GM23338 (cell line): ENCODE measurements around the gene SMOC1. TPM values are rescaled to one million over a fixed set of nuclear protein-coding genes. Genes with fewer than 3 reads are reported as not detected.

Source experiments
- ATAC-seq: fragments of 200-7000 bp; cut with Tn5 transposase; 3 replicates; pipeline ENCODE4 v1.9.1; 2020
- DNase-seq: peaks from one replicate; pipeline ENCODE4 v3.0.0-alpha.2; 2015; ENCODE audit warnings: low spot score
- H2AFZ ChIP-seq: fragments of 200-600 bp; sonication (generic); 2 replicates; pipeline ENCODE4 v1.8.0; 2016; ENCODE audit warnings: antibody characterized with exemption, mild to moderate bottlenecking, moderate library complexity
- H3F3A ChIP-seq: fragments of 200-600 bp; sonication (generic); replicated peaks from 2 replicates; pipeline ENCODE4 v1.8.0; 2017; ENCODE audit warnings: antibody characterized with exemption, mixed run types, low read depth
- H3K27ac ChIP-seq: fragments of 200-600 bp; sonication (generic); 2 replicates; pipeline ENCODE4 v1.6.1; 2016; ENCODE audit warnings: low read depth
- H3K27me3 ChIP-seq: fragments of 200-600 bp; sonication (generic); 2 replicates; pipeline ENCODE4 v1.8.0; 2016; ENCODE audit warnings: mild to moderate bottlenecking, mixed run types, moderate library complexity; ENCODE audit not compliant: insufficient read depth
- H3K36me3 ChIP-seq: fragments of 200-600 bp; sonication (generic); 2 replicates; pipeline ENCODE4 v1.8.0; 2016; ENCODE audit warnings: mild to moderate bottlenecking; ENCODE audit not compliant: insufficient read depth
- H3K4me1 ChIP-seq: fragments of 200-600 bp; sonication (generic); 2 replicates; pipeline ENCODE4 v1.8.0; 2016; ENCODE audit warnings: mild to moderate bottlenecking, moderate library complexity; ENCODE audit not compliant: insufficient read depth
- H3K4me2 ChIP-seq: fragments of 200-600 bp; sonication (generic); 2 replicates; pipeline ENCODE4 v1.7.1; 2017; ENCODE audit warnings: mixed run types
- H3K4me3 ChIP-seq: fragments of 200-600 bp; sonication (generic); 2 replicates; pipeline ENCODE4 v1.6.1; 2016; ENCODE audit warnings: mixed run types
- H3K79me2 ChIP-seq: fragments of 200-600 bp; sonication (generic); replicated peaks from 2 replicates; pipeline ENCODE4 v1.8.0; 2017; ENCODE audit warnings: mild to moderate bottlenecking; ENCODE audit not compliant: insufficient read depth
- H3K9me2 ChIP-seq: fragments of 200-600 bp; sonication (generic); 2 replicates; pipeline ENCODE4 v1.8.0; 2017; ENCODE audit not compliant: insufficient read depth
- H4K20me1 ChIP-seq: fragments of 200-600 bp; sonication (generic); replicated peaks from 2 replicates; pipeline ENCODE4 v1.8.0; 2017; ENCODE audit warnings: mild to moderate bottlenecking; ENCODE audit not compliant: insufficient read depth
- H3K27ac Mint-ChIP-seq: 2 replicates; pipeline ENCODE4 v1.8.0; 2020; ENCODE audit warnings: inconsistent platforms, mild to moderate bottlenecking, moderate library complexity, mixed read lengths
- H3K27me3 Mint-ChIP-seq: 3 replicates; pipeline ENCODE4 v1.8.0; 2022; ENCODE audit warnings: low read depth, mild to moderate bottlenecking, moderate library complexity, mixed read lengths, inconsistent platforms; ENCODE audit not compliant: insufficient read depth, poor library complexity
- H3K36me3 Mint-ChIP-seq: 3 replicates; pipeline ENCODE4 v1.8.0; 2021; ENCODE audit warnings: low read depth, mild to moderate bottlenecking, inconsistent platforms, moderate library complexity, mixed read lengths
- H3K4me1 Mint-ChIP-seq: 3 replicates; pipeline ENCODE4 v1.8.0; 2020; ENCODE audit warnings: mild to moderate bottlenecking, inconsistent platforms, mixed read lengths
- H3K4me3 Mint-ChIP-seq: 3 replicates; pipeline ENCODE4 v1.8.0; 2021; ENCODE audit warnings: moderate library complexity, mild to moderate bottlenecking, inconsistent platforms, mixed read lengths
- H3K9me3 Mint-ChIP-seq: 3 replicates; pipeline ENCODE4 v1.8.0; 2020; ENCODE audit warnings: moderate library complexity, mild to moderate bottlenecking, inconsistent platforms, mixed read lengths
- CREB1 ChIP-seq: fragments of 250-450 bp; sonication (Bioruptor Pico); IDR thresholded peaks from 2 replicates; pipeline ENCODE4 v1.5.0; 2020; ENCODE audit warnings: low read depth, mild to moderate bottlenecking, moderate library complexity
- EZH2 ChIP-seq: fragments of 200-600 bp; sonication (generic); IDR thresholded peaks from one replicate; pipeline ENCODE4 v1.8.0; 2017; ENCODE audit warnings: antibody characterized with exemption, mild to moderate bottlenecking, low read depth; ENCODE audit not compliant: unreplicated experiment
- JUNB ChIP-seq: IDR thresholded peaks from one replicate; pipeline ENCODE4 v1.6.1; 2016; ENCODE audit warnings: antibody characterized with exemption; ENCODE audit not compliant: unreplicated experiment
- NANOG ChIP-seq: IDR thresholded peaks from 2 replicates; pipeline ENCODE4 v1.6.1; 2016; ENCODE audit warnings: antibody characterized with exemption, borderline replicate concordance
- POLR2AphosphoS5 ChIP-seq: IDR thresholded peaks from 2 replicates; pipeline ENCODE4 v1.6.1; 2016; ENCODE audit warnings: antibody characterized with exemption, low read depth
- STAT1 ChIP-seq: IDR thresholded peaks from one replicate; pipeline ENCODE4 v1.6.1; 2016; ENCODE audit warnings: antibody characterized with exemption; ENCODE audit not compliant: unreplicated experiment
- ZNF331 ChIP-seq: fragments of 250-450 bp; sonication (Bioruptor Pico); IDR thresholded peaks from 2 replicates; pipeline ENCODE4 v1.5.0; 2020; ENCODE audit warnings: low read depth, mild to moderate bottlenecking, moderate library complexity
- polyA plus RNA-seq: library from polyadenylated mRNA; unstranded; fragments of >200 nt; fragmentation: Nextera tagmentation; extraction: Ambion mirVana; gene quantifications from 2 replicates; pipeline ENCODE4 v1.2.1, GENCODE V29; 2016
- total RNA-seq: library from RNA; depleted of rRNA; stranded (reverse); fragments of >200 nt; shearing (Covaris generic); gene quantifications from 2 replicates; pipeline ENCODE4 v1.2.3, GENCODE V29; 2014
- TF ChIP-seq, protein P1 (sequence below): fragments of 250-450 bp; sonication (Bioruptor Pico); IDR thresholded peaks from 2 replicates; pipeline ENCODE4 v1.5.0; 2020; ENCODE audit warnings: mild to moderate bottlenecking, moderate library complexity
- TF ChIP-seq, protein P2 (sequence below): IDR thresholded peaks from one replicate; pipeline ENCODE4 v1.6.1; 2018; ENCODE audit warnings: antibody characterized with exemption; ENCODE audit not compliant: unreplicated experiment
- TF ChIP-seq, protein P3 (sequence below): IDR thresholded peaks from 2 replicates; pipeline ENCODE4 v1.6.1; 2016; ENCODE audit warnings: antibody characterized with exemption

Gene SMOC1
- total and polyA plus RNA-seq, 2 experiments from 2014 or later = 0.79 to 1.6 TPM

DNA sequence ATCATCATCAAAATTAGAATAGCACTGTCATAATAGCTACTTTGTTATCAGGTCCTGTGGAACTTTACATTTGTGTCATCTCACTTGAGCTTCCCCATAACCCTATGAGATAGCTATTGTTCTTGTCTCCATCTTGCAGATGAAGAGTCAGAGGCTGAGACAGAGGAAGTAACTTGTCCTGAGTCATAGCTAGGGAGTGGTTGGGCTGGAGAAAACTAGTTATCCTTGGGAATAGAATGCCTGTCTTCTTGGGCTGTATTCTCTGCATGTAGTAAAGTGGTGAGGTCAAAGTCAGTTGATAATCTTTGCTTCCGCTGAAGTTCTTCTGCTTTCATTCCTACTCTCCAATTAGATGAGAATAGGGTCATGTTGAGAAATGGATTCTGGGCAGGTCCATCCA is 117.0 kb downstream of the SMOC1 start:
- H4K20me1 ChIP-seq = no peaks in the 10 kb centered on the region
- H3K79me2 ChIP-seq = no peaks in the 10 kb centered on the region
- no peaks in the 10 kb centered on the region; the same call in 2 of the 3 replicates for H3K9me3 Mint-ChIP-seq
- H3K27me3 Mint-ChIP-seq = peaks cover 9% of the 10 kb centered on the region
- no peak overlapping the region for H3K4me3 ChIP-seq
- H3K36me3 ChIP-seq = no peaks in the 10 kb centered on the region
- H2AFZ ChIP-seq = no peak overlapping the region
- ATAC-seq (no peak), DNase-seq (no peak)
- no peaks in the 10 kb centered on the region for H3F3A ChIP-seq
- no peak overlapping the region for H3K27ac Mint-ChIP-seq
- no peak overlapping the region for H3K4me2 ChIP-seq
- H3K4me3 Mint-ChIP-seq = no peak overlapping the region
- no peak for TF ChIP-seq CREB1 (CRISPR knock-in tag)
- TF ChIP-seq, protein P1, sequence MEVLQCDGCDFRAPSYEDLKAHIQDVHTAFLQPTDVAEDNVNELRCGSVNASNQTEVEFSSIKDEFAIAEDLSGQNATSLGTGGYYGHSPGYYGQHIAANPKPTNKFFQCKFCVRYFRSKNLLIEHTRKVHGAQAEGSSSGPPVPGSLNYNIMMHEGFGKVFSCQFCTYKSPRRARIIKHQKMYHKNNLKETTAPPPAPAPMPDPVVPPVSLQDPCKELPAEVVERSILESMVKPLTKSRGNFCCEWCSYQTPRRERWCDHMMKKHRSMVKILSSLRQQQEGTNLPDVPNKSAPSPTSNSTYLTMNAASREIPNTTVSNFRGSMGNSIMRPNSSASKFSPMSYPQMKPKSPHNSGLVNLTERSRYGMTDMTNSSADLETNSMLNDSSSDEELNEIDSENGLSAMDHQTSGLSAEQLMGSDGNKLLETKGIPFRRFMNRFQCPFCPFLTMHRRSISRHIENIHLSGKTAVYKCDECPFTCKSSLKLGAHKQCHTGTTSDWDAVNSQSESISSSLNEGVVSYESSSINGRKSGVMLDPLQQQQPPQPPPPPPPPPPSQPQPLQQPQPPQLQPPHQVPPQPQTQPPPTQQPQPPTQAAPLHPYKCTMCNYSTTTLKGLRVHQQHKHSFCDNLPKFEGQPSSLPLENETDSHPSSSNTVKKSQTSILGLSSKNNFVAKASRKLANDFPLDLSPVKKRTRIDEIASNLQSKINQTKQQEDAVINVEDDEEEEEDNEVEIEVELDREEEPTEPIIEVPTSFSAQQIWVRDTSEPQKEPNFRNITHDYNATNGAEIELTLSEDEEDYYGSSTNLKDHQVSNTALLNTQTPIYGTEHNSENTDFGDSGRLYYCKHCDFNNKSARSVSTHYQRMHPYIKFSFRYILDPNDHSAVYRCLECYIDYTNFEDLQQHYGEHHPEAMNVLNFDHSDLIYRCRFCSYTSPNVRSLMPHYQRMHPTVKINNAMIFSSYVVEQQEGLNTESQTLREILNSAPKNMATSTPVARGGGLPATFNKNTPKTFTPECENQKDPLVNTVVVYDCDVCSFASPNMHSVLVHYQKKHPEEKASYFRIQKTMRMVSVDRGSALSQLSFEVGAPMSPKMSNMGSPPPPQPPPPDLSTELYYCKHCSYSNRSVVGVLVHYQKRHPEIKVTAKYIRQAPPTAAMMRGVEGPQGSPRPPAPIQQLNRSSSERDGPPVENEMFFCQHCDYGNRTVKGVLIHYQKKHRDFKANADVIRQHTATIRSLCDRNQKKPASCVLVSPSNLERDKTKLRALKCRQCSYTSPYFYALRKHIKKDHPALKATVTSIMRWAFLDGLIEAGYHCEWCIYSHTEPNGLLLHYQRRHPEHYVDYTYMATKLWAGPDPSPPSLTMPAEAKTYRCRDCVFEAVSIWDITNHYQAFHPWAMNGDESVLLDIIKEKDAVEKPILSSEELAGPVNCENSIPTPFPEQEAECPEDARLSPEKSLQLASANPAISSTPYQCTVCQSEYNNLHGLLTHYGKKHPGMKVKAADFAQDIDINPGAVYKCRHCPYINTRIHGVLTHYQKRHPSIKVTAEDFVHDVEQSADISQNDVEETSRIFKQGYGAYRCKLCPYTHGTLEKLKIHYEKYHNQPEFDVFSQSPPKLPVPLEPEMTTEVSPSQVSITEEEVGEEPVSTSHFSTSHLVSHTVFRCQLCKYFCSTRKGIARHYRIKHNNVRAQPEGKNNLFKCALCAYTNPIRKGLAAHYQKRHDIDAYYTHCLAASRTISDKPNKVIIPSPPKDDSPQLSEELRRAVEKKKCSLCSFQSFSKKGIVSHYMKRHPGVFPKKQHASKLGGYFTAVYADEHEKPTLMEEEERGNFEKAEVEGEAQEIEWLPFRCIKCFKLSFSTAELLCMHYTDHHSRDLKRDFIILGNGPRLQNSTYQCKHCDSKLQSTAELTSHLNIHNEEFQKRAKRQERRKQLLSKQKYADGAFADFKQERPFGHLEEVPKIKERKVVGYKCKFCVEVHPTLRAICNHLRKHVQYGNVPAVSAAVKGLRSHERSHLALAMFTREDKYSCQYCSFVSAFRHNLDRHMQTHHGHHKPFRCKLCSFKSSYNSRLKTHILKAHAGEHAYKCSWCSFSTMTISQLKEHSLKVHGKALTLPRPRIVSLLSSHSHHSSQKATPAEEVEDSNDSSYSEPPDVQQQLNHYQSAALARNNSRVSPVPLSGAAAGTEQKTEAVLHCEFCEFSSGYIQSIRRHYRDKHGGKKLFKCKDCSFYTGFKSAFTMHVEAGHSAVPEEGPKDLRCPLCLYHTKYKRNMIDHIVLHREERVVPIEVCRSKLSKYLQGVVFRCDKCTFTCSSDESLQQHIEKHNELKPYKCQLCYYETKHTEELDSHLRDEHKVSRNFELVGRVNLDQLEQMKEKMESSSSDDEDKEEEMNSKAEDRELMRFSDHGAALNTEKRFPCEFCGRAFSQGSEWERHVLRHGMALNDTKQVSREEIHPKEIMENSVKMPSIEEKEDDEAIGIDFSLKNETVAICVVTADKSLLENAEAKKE = no peak
- TF ChIP-seq ZNF331 (CRISPR knock-in tag) = no peak
- TF ChIP-seq STAT1 = no peak
- TF ChIP-seq POLR2AphosphoS5 = no peak
- TF ChIP-seq, protein P2, sequence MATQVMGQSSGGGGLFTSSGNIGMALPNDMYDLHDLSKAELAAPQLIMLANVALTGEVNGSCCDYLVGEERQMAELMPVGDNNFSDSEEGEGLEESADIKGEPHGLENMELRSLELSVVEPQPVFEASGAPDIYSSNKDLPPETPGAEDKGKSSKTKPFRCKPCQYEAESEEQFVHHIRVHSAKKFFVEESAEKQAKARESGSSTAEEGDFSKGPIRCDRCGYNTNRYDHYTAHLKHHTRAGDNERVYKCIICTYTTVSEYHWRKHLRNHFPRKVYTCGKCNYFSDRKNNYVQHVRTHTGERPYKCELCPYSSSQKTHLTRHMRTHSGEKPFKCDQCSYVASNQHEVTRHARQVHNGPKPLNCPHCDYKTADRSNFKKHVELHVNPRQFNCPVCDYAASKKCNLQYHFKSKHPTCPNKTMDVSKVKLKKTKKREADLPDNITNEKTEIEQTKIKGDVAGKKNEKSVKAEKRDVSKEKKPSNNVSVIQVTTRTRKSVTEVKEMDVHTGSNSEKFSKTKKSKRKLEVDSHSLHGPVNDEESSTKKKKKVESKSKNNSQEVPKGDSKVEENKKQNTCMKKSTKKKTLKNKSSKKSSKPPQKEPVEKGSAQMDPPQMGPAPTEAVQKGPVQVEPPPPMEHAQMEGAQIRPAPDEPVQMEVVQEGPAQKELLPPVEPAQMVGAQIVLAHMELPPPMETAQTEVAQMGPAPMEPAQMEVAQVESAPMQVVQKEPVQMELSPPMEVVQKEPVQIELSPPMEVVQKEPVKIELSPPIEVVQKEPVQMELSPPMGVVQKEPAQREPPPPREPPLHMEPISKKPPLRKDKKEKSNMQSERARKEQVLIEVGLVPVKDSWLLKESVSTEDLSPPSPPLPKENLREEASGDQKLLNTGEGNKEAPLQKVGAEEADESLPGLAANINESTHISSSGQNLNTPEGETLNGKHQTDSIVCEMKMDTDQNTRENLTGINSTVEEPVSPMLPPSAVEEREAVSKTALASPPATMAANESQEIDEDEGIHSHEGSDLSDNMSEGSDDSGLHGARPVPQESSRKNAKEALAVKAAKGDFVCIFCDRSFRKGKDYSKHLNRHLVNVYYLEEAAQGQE = no peak
- no peak for TF ChIP-seq NANOG
- TF ChIP-seq JUNB = no peak
- no peak for TF ChIP-seq EZH2
- TF ChIP-seq, protein P3, sequence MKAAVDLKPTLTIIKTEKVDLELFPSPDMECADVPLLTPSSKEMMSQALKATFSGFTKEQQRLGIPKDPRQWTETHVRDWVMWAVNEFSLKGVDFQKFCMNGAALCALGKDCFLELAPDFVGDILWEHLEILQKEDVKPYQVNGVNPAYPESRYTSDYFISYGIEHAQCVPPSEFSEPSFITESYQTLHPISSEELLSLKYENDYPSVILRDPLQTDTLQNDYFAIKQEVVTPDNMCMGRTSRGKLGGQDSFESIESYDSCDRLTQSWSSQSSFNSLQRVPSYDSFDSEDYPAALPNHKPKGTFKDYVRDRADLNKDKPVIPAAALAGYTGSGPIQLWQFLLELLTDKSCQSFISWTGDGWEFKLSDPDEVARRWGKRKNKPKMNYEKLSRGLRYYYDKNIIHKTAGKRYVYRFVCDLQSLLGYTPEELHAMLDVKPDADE = no peak
- no peak overlapping the region for H3K27ac ChIP-seq
- H3K9me2 ChIP-seq = peaks cover 6% of the 10 kb centered on the region; the same call in 1 of the 2 replicates
- no peaks in the 10 kb centered on the region for H3K4me1 ChIP-seq
- H3K27me3 ChIP-seq = no peaks in the 10 kb centered on the region
- peaks cover 12% of the 10 kb centered on the region; the same call in 2 of the 3 replicates for H3K4me1 Mint-ChIP-seq
- H3K36me3 Mint-ChIP-seq = no peaks in the 10 kb centered on the region
